HG03575 (cell line): ENCODE results near the gene HHATL.

Experiments
- ATAC-seq: cut with Tn5 transposase; IDR thresholded peaks from one replicate; pipeline ENCODE4 v1.9.1; 2021; ENCODE audit not compliant: unreplicated experiment, insufficient number of reproducible peaks, low FRiP score; ENCODE audit errors: extremely low read depth

Gene HHATL

DNA sequence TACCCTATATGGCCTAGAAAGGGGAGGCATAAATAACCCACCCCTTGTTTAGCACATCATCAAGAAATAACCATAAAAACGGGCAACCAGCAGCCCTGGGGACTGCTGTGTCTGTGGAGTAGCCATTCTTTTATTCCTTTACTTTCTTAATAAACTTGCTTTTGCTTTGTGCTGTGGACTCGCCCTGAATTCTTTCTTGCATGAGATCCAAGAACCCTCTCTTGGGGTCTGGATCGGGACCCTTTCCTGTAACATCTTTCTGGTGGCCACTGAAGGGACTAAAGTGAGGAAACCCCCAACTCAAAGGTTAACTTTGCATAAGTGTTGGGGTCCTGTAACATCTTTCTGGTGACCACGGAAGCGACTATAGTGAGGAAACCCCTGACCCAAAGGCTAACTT is 15.7 kb upstream of the HHATL start:
- no peak for ATAC-seq

DNA sequence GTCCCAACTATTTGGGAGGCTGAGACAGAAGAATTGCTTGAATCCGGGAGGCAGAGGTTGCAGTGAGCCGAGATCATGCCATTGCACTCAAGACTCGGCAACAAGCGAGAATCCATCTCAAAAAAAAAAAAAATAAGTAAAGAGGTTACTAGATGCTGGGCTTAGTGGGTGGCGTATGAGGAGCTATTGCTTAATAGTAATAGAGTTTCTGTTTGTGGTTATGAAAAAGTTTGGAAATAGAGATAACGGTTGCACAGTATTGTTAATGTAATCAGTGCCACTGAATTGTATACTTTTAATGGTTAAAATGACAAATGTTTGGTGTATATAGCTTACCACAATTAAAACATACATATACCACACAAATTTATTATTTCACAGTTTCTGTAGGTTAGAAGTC is 14.7 kb upstream of the HHATL start:
- no peak for ATAC-seq

- ATAC-seq = no peak
These were observed 11.7 kb upstream of the HHATL start for GRCh38 chr3:42714171-42714852.

- ATAC-seq = no peak
These were observed 11.1 kb upstream of the HHATL start for GRCh38 chr3:42713747-42714146.

GRCh38 chr3:42712688-42713372 is 10.2 kb upstream of the HHATL start:
- ATAC-seq = no peak

DNA sequence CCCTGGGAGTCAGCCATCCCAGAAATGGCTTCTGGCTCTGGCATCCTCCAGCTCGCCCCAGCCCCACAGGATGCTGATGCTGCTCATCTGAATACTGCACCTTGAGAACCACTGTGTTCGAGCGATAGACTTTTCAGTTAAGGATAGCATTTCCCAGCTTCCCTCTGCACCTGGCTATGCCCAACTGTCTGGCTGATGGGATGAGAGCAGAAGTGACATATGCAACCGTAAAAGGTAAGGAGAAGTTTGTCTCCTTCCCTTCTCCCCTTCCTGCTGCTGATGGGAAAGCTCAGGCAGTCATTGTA is 9.7 kb upstream of the HHATL start:
- no peak for ATAC-seq

- no peak for ATAC-seq
These were observed 9.1 kb upstream of the HHATL start for GRCh38 chr3:42711491-42712343.

DNA sequence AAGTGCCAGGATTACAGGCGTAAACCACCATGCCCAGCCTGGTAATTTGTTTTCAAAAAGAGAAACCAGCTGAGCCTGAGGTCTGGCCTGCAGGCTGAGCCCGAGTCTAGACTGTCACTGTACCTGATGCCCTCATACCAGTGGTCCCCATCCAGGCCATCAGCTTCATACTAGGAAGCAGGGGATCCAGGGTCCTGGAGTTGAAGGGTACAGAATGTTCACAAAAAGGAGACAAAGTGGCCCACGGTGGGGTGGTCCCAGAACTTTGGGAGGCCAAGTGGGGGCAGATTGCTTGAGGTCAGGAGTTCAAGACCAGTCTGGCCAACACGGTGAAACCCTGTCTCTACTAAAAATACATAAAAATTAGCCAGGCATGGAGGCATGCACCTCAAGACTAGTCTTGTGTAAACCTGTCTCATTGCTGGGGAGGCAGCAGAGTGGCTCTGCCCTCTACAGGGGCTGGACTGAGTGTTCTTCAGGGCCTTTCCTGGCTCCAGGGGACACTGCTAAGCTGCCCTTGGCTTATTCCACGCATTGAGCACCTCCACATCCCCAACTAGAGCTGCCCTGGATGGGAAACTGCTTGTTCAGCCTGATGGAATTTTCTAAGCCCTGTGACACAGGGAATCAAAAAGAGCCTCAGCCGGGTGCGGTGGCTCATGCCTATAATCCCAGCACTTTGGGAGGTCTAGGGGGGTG is 7.9 kb upstream of the HHATL start:
- ATAC-seq = no peak

DNA sequence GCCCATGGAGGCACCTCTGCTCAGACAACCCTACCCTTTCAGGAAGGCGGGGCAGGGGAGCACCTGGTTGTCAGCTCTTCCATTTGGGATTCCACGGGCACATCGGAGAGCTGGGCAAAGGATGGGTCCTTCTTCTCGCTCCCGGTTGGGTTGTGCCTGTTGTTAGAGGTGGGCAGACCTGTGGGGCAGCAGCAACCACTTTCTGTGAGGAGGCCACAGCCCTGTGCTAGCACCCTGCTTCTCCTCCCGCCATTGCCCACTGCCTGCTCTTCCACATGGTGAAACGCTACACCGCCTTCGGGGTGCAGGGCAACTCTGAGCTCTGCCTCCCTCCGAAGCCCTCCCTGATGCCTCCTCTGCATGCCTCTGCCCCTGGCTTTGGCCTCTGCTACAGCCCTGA is 7.0 kb upstream of the HHATL start:
- no peak for ATAC-seq

DNA sequence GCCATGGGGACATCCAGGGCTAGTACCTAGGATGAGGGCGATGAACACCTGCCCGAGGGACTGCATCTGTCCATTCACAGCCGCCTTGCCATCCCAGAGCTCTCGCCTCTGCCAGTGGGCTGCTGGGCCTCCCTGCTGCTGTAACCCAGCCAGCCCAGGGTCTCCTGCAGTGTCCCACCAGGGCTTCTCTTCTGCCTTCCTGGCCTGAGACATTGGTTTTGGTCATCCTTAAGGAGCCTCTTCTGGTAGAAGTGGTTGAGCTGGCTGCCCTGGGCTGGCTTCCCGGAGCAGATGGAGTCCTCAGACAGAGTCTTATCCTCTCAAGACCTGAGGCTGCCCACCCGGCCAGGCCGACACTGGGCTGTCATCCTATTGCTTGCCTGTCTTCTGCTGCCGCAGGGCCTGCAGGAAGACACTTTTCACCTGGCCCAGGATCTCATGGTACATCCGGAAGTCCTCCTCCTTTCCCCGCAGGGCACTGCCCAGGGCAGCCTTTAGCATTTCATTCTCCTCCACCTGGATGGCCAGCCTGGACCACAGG is 6.1 kb upstream of the HHATL start:
- no peak for ATAC-seq

GRCh38 chr3:42707620-42708355 is 5.2 kb upstream of the HHATL start:
- no peak for ATAC-seq

DNA sequence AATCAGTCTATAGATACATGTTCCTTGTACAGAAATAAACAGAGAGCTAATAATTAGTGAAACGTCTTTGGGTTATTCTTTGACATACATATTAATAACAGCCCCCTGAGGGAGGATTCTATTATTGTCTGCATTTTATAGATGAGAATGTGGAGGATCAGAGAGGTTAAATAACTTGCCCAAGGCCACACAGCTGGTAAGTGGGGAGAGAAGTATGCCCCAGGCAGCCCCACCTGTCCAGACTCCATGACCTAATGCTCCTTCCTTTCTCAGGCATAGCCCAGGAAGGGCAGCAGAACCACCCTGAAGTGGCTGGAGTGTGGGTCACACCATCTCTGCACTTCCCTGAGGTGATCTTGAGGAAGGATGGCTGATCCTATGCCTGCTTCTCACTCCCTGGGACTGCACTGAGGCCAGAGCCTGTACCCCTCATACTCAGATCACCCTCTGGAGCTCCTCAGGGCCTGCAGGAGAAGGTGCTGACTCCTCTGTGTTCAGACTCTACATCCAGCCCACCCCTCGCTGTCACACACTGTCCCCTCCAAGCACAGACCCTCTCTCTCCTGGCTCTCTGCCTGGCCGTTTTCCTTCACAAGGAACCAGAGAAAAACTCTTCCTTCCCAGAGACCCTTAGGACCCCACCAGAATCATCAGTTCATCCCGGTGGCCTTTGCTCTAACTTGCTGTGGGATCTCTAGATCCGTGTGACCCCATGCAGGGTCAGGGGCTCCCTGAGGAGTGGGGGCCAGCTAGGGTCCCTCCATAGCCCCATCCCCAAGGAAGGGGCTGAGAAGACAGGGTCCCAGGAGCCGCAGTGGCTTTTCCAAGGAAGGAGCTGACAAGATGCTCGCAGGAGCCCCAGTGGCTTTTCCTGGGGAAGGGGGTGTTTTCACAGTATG is 4.4 kb upstream of the HHATL start:
- no peak for ATAC-seq

DNA sequence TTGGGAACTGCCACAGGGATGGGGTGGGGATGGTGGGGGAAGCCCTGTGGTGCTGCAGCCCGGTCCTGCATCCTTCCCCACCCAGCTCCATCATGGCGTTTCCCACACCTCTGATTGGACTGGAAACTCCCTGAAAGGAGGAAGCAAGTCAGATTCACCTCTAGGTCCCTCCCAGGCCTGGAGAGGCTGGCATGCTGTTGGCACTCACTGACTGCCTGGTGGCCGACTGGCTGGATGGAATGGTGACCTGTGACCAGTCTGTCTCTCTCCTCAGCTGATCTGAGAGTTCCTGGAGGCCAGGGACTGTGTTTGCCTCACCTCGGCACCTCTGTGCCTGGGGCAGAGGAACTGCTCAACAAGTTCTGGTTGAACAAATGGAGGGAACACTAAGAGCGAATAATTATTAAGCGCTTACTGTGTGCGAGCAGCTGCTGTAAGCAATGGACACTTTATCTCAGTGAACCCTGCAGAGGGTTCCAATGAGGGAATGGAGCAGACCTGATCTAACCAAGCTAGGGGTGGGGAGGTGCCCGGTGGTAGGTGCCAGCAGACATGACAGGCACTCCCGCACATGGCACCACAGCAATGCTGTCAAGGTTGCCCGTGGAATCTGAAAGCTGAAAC is 3.5 kb upstream of the HHATL start:
- ATAC-seq = no peak

DNA sequence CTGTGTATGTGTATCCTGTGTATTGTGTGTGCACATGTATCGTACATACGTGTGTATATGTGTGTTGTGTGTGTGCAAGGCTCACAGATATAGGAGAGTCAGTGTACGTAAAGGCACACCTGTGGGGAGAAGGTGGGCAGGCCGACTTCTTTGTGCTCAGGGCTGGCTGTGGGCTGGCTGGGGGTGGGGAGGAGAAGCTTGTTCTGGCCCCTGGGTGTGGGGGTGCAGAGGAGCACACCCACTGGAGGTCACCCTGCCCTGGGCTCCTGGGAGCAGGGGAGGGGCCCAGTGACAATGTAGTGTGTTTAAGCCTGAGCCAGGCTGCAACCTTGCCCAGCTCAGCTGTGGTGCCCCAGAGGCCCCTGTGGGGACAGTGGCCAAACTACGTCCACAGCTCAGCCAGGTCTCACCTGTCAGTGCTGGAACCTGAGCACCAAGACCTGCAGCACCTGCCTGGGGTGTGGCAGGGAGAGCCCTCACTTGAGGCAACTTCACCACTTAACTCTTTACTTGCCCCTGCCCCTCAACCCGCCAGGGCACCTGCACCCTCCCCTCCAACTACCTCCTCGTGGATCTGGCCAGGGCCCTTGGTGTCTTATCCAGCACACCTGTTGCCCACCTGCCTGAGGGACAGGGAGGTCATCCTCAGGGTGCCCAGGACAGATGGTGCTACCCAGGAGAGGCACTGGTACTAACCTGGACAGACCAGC is 2.6 kb upstream of the HHATL start:
- no peak for ATAC-seq

- no peak for ATAC-seq
These were observed 1.7 kb upstream of the HHATL start for GRCh38 chr3:42704136-42704841.

GRCh38 chr3:42703695-42704025 is 1.1 kb upstream of the HHATL start:
- no peak for ATAC-seq
